Activated T-cell treated with anti-CD3 and anti-CD28 coated beads, Interleukin-2, amount 50 U/mL, for 4 hours (primary cell): ENCODE measurements around the gene GRB10. TPM values are rescaled to one million over a fixed set of nuclear protein-coding genes. Genes with fewer than 3 reads are reported as not detected.

Source experiments
- ATAC-seq, 2 donors: fragments of 200-7000 bp; cut with Tn5 transposase; one replicate each; pipeline ENCODE4 v1.10.0; 2021
- DNase-seq: peaks from one replicate; pipeline ENCODE4 v3.0.0-alpha.2; 2020
- H3K27me3 Mint-ChIP-seq: one replicate; pipeline ENCODE4 v1.8.0; 2021; ENCODE audit warnings: low read depth, mixed read lengths
- H3K36me3 Mint-ChIP-seq: one replicate; pipeline ENCODE4 v1.8.0; 2022; ENCODE audit warnings: mixed read lengths; ENCODE audit not compliant: insufficient read depth
- H3K4me1 Mint-ChIP-seq: one replicate; pipeline ENCODE4 v1.8.0; 2021; ENCODE audit warnings: low read depth, mixed read lengths
- H3K4me3 Mint-ChIP-seq: one replicate; pipeline ENCODE4 v1.8.0; 2021; ENCODE audit warnings: mild to moderate bottlenecking, moderate library complexity, mixed read lengths
- H3K9me3 Mint-ChIP-seq: one replicate; pipeline ENCODE4 v1.8.0; 2021; ENCODE audit warnings: mixed read lengths
- total RNA-seq, 3 donors: library from RNA; stranded (reverse); gene quantifications; one replicate each; pipeline ENCODE4 v1.2.1, GENCODE V29; 2021

Gene GRB10
- total RNA-seq, 3 donors from 2014 or later = 1.3 to 3.7 (median 3.3) TPM

DNA sequence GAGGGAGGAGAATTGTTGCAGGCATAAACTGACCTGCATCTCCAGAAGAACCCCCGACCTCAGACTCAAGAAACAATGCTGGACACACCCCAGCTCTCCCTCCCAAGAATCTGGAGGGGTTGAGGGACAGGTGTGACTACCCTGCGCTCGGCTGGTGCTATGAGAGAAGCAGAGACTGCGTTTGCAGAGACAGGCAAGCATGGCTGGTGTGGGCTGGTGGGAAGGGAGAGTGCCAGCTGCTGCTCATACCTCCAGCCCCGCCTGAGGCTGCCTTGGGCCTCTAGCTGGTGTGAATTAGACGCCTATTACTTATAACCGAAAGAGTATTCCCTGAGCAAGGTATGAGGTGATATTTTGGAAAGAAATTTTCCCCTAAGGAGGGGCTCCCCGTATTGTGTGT, 169.2 kb downstream of the GRB10 start:
- DNase-seq (no peak), ATAC-seq (no peak)
- H3K4me1 Mint-ChIP-seq = peaks cover 34% of the 10 kb centered on the region
- H3K9me3 Mint-ChIP-seq = no peaks in the 10 kb centered on the region
- peaks cover 5% of the 10 kb centered on the region for H3K36me3 Mint-ChIP-seq
- no peak overlapping the region for H3K4me3 Mint-ChIP-seq
- H3K27me3 Mint-ChIP-seq = no peaks in the 10 kb centered on the region

DNA sequence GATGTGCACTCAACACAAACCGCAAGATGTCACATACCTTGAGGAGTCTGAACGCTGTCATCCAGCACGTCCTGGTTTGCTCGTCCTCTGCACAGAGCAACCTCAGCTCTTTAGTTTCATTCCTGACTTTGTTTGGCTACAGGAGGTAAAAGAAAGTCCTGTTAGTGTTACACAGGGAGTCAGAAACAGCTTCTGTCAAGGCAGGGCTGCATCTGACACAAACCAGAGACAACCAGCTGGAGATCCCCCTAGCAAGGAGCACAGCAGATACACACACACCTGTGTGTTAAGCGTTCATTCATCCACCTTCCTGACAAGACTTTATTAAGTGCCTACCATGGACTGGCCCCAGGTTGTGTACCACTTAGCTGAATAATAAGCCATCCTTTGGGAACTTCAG, 170.0 kb downstream of the GRB10 start:
- Mint-ChIP-seq H3K36me3 (peaks cover 5% of the 10 kb centered on the region), H3K27me3 (no peaks in the 10 kb centered on the region), H3K9me3 (peaks cover 4% of the 10 kb centered on the region), H3K4me1 (peaks cover 42% of the 10 kb centered on the region), H3K4me3 (no peak overlapping the region)
- no peak for DNase-seq
- ATAC-seq = no peak

DNA sequence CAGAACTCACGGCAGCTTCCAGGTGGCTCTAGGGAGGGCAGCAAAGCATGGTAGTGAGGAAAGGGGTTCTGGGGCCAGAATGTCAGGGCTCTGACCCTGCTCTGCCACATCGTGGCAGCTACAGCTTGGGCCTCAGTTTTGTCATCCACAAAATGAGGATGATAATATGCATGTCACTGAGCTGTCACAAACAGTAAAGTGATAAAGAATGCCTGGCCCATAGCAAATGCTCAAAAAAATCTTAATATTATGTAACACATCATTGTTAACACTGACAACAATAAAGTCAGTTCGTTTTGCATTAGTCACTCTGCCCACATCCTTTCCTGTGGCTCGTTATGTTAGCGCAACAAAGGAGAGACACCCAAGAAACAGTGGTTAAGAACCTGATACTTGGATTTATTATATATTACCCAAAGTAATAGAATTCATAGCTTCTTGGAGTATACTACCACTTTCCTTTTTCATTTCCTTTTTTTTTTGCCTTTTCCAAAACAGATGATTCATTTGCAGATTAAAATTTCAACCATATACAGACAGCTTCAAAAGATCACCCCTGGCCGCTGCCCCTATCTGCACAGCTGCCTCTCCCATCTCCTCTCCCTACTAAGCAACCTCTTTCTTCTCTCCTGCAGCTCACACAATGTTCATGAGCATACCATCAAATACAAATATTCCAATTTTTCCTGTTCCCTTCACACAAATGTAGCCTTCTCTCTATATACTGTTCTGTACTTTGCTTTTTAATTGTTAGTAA, 172.0 kb downstream of the GRB10 start:
- DNase-seq = peak; percentile 32
- peak; percentile 79 to 81 for ATAC-seq
- peaks cover 45% of the 10 kb centered on the region for H3K4me1 Mint-ChIP-seq
- H3K36me3 Mint-ChIP-seq = peaks cover 7% of the 10 kb centered on the region
- peak overlapping the region; percentile 0 for H3K4me3 Mint-ChIP-seq
- H3K9me3 Mint-ChIP-seq = peaks cover 7% of the 10 kb centered on the region
- no peaks in the 10 kb centered on the region for H3K27me3 Mint-ChIP-seq

DNA sequence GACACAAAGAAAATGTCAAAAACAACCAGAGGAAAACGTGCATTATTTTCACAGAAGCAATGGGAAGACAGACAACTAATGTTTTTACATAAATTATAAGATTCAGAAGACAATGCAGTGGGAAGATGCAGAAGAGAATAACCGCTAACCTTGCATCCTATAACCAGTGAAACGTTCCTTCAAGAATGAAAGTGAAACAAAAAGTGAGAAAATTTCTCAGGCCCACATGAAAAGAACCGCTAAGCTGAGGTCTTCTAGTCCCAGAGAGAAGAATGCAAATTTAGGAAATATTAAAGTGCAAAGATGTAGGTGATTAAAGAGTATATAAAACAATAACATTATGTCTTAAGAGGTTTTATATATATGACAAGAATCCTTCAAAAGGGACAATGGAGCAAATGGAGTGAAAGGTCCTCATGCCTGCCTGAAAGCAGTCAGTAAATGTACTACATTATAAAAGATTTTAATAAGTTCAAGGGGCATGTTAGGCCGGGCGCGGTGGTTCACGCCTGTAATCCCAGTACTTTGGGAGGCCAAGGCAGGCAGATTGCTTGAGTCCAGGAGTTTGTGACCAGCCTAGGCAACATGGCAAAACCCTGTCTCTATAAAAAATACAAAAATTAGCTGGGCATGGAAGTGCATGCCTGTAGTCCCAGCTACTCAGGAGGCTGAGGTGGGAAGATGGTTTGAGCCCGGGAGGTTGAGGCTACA, 174.3 kb downstream of the GRB10 start:
- Mint-ChIP-seq H3K4me1 (peaks cover 43% of the 10 kb centered on the region), H3K36me3 (peaks cover 10% of the 10 kb centered on the region), H3K9me3 (peaks cover 7% of the 10 kb centered on the region), H3K27me3 (no peaks in the 10 kb centered on the region), H3K4me3 (no peak overlapping the region)
- DNase-seq (no peak), ATAC-seq (peak; percentile 67 to 73)

DNA sequence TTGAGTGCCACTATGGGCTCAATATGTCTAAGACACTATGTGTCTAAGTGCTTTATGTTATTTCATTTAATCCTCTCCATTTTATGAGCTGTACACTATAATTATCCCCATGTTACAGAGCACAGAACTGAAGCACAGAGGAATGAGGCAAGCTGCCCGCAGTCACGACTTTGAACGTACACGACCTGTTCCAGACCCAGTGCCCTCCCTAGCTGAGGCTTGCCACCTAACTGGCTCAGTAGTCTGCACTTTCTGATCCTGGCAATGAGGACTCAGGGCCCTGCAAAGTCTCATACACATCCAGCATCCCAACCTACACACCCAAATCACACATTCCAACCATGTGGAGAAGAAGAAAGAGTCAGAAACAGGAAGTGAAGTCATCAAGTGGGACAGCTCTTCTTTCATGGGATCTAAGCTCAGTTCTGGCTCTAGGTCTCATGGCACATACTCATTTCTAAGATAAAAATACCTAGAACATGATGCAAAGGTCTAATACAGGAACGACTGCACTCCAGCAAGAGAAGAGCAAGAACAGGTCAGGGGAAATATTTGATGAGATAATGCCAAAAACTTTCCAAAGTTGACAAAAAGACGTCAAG, 175.1 kb downstream of the GRB10 start:
- DNase-seq (no peak), ATAC-seq (no peak)
- no peak overlapping the region for H3K4me3 Mint-ChIP-seq
- H3K27me3 Mint-ChIP-seq = peaks cover 1% of the 10 kb centered on the region
- H3K9me3 Mint-ChIP-seq = peaks cover 7% of the 10 kb centered on the region
- H3K36me3 Mint-ChIP-seq = peaks cover 10% of the 10 kb centered on the region
- peaks cover 43% of the 10 kb centered on the region for H3K4me1 Mint-ChIP-seq

DNA sequence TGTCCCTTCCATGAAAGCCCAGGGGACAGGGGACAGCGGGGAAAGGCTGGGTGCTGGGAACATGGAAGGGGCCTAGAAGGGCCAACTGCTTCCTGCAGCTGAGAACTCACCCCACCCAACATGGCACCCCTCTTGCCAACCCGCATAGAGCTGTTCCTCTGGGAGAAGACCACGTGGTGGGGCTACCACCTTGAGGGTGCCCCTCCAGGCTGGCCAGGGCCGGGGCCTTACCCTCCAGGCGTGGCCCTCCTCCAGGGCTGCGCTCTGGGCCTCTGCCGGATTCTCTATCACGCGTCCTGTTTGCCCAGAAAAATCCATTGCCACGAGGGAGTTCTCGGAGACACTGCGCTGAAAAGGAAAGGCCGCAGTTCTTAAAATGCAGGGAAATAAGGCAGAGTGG, 177.6 kb downstream of the GRB10 start:
- H3K36me3 Mint-ChIP-seq = peaks cover 12% of the 10 kb centered on the region
- no peak for DNase-seq
- peaks cover 18% of the 10 kb centered on the region for H3K4me1 Mint-ChIP-seq
- H3K9me3 Mint-ChIP-seq = peaks cover 7% of the 10 kb centered on the region
- peaks cover 1% of the 10 kb centered on the region for H3K27me3 Mint-ChIP-seq
- ATAC-seq = no peak
- no peak overlapping the region for H3K4me3 Mint-ChIP-seq

DNA sequence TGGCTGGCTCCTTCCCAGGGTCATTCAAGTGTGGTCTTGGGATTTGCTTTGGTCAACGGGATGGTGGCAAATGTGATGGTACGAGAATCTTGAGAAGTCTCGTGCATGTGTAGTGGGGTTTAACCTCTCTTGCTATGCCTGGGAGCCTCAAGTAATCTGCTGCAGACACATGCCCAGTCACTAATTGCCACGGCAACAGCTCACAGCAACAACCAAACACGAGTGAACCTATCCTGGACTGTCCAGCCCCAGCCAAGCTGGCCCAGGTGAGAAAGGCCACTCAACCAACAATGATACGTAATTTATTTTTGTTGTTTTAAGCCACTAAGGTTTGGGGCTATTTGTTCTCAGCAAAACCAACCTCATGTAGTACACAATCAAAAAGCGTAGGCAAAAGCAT, 179.4 kb downstream of the GRB10 start:
- Mint-ChIP-seq H3K36me3 (peaks cover 9% of the 10 kb centered on the region), H3K9me3 (peaks cover 7% of the 10 kb centered on the region), H3K4me1 (peaks cover 9% of the 10 kb centered on the region), H3K27me3 (peaks cover 1% of the 10 kb centered on the region), H3K4me3 (no peak overlapping the region)
- DNase-seq (no peak), ATAC-seq (no peak)

DNA sequence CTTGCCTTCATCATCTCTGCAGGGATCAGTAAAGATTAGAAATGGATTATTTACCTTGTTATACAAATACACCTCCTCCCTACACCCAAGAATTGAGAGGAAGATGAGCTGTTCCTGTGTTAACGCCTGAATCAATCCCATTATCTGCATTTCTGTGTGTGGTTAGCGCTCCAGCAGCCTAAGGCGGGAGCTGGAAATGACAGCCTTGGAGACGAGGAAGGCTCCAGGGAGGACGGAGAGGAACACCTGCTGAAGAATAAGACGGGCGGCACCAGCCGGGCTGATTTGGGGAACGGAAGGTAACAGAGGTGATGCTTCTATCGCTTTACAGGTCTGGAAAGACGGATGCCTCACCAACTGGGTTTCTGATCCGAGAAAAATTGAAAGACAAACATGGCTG, 183.3 kb downstream of the GRB10 start:
- no peaks in the 10 kb centered on the region for H3K9me3 Mint-ChIP-seq
- DNase-seq (no peak), ATAC-seq (no peak)
- H3K4me3 Mint-ChIP-seq = no peak overlapping the region
- H3K27me3 Mint-ChIP-seq = peaks cover 1% of the 10 kb centered on the region
- peaks cover 9% of the 10 kb centered on the region for H3K4me1 Mint-ChIP-seq
- peaks cover 7% of the 10 kb centered on the region for H3K36me3 Mint-ChIP-seq

DNA sequence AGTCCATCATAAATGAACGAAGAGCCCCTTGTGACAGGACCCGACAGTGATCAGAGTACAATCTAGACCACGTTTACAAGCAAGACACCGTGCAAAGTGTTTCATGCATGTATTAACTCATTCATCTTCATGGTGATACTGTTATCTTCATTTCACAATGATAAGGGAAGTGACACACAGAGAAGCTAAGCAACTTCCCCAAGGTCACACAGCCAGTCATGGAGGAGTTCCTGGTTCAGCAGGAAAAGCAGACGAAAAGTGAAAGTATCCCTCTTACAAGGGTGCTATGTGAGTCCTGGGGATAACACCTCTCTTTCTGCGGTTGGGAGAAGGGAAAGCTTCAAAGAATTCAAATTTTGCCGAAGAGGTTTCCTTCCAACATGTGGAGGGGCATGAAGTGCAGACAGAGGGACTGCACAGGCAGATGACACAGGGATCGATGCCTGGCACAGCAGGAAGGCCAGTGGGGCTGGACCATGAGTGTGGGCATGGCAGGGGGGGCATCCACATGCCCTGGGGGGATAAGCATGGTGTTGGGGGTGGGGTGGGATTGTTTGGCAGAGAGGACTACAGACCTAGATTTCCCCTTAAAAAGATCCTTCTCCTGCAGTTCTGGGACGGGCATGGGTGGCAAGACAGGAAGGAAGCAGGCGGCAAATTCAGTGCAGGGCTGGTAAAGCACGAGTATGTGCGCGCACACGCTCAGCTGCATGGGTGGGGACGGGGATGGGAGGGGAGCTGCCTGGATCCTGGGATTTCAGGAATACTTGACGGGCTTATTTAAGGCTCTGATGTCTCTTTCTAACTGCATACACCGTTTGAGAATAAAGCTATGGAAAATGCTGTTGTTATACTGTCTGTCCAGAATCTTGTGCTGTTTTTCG, 184.0 kb downstream of the GRB10 start:
- Mint-ChIP-seq H3K9me3 (no peaks in the 10 kb centered on the region), H3K4me3 (no peak overlapping the region), H3K36me3 (peaks cover 4% of the 10 kb centered on the region), H3K27me3 (peaks cover 1% of the 10 kb centered on the region), H3K4me1 (peaks cover 13% of the 10 kb centered on the region)
- DNase-seq (no peak), ATAC-seq (no peak)

DNA sequence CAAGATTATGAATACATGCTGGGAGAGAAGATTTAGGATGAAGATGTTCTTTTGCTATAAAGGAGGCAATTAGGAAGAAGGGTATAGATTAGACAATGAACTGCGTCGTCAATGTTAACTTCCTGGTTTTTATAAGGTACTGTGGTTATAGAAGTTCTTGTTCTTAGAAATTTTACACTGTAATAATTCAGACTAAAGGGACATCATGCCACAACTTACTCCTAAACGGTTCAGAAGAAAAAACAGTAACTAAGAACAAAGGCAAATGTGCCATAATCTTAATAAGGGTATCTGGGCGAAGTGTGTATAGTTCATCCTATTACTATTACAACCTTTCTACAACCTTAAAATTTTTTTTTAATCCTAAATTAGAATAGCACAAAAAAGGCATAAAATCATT, 186.2 kb downstream of the GRB10 start:
- H3K4me3 Mint-ChIP-seq = no peak overlapping the region
- DNase-seq = no peak
- peaks cover 2% of the 10 kb centered on the region for H3K36me3 Mint-ChIP-seq
- H3K27me3 Mint-ChIP-seq = no peaks in the 10 kb centered on the region
- ATAC-seq = no peak
- H3K4me1 Mint-ChIP-seq = peaks cover 13% of the 10 kb centered on the region
- H3K9me3 Mint-ChIP-seq = no peaks in the 10 kb centered on the region

DNA sequence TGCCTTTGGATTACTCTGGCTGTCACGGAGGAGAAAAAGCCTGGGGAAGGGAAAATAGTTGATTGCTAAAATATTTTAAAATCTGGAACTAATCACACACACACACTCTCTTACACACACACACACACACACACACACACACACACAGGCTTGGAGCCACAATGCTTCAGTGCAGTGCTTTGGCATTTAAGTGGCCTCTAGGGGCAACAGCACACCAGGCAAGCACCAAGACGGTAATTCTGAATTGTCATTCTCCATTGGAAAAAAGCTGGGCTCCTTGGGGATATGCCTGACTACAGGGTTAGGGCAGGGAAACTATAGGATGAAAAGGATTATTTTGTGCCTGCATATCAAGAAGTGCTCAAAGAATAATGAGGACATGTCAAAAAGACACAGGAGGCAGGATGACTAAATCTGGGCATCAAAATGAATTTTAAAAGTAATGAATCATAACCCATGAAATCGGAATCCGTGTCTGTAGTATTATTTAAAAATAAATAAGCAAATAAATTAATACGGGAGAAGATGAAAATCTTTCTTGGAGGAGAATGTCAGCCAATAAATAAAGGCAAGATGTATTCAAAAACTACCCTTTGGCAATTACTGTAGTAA, 187.1 kb downstream of the GRB10 start:
- ATAC-seq = peak; percentile 31 to 58
- peaks cover 2% of the 10 kb centered on the region for H3K36me3 Mint-ChIP-seq
- H3K9me3 Mint-ChIP-seq = no peaks in the 10 kb centered on the region
- no peak for DNase-seq
- H3K4me1 Mint-ChIP-seq = peaks cover 13% of the 10 kb centered on the region
- H3K27me3 Mint-ChIP-seq = peaks cover 4% of the 10 kb centered on the region
- H3K4me3 Mint-ChIP-seq = no peak overlapping the region

DNA sequence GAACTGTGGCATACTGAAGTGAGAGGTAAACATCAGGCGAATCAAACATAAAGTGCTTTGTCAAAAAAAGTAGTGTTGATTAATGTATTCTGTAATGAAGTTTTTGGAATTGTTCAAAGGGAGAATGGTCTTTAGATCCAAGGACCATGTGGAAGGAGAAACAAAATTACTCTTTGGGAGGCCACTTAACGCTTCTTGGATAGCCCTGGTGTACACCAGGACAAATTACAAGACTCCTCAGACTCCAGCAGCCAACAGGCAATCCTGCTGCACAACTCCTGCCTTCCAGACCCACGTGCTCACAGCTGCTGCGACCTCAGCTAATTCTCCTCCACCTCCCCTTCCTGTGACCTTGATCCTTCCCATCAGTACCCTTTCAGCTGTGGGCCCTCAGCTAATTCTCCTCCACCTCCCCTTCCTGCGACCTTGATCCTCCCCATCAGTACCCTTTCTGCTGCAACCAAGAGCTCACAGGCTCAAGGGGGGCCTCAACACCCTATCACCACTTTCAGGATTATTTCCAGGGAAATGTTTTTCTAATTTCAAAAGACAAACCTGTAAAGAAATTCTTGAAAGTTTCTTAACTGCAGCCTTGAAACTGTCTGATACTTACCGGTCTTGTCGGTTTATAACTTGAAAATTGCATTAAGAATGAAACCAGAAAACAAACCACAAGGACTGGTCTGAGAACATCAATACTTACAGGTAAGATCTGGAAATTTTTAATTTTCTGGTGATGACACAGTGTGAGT, 187.8 kb downstream of the GRB10 start:
- ATAC-seq = peak; percentile 72 to 82
- Mint-ChIP-seq H3K27me3 (peaks cover 4% of the 10 kb centered on the region), H3K4me1 (peaks cover 13% of the 10 kb centered on the region), H3K36me3 (peaks cover 2% of the 10 kb centered on the region), H3K4me3 (no peak overlapping the region), H3K9me3 (no peaks in the 10 kb centered on the region)
- no peak for DNase-seq

DNA sequence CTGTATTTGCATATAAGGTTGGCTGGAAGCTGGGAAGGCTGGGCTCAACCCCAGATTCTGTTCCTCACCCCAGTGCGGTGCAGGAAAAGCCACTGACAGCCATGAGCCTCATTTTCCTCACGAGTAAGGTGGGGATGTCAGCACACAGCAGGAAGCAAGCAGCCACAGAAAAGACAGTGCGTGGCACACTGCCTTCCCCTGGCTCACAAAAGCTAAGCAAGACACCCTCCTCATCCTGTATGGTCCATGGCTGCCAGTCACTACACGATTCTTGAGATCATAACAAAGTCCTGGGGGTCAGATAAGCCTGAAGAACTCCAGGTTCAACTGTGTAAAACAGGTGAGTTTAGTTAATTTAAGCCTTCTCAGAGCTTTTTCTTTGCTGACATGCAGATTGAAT, 188.6 kb downstream of the GRB10 start:
- ATAC-seq = no peak
- H3K4me3 Mint-ChIP-seq = no peak overlapping the region

More for the DNA sequence above, 188.6 kb downstream of the GRB10 start:
- no peaks in the 10 kb centered on the region for H3K9me3 Mint-ChIP-seq
- peaks cover 13% of the 10 kb centered on the region for H3K4me1 Mint-ChIP-seq
- H3K27me3 Mint-ChIP-seq = peaks cover 4% of the 10 kb centered on the region
- no peak for DNase-seq
- H3K36me3 Mint-ChIP-seq = peaks cover 2% of the 10 kb centered on the region
